Fibroblast of lung (primary cell): ENCODE data around the gene SLC22A17. TPM values are rescaled to one million over a fixed set of nuclear protein-coding genes. Genes with fewer than 3 reads are reported as not detected.

Experiments
- DNase-seq, 2 donors: peaks; one replicate each; pipeline versions ENCODE4 v3.0.0 to v3.0.0-alpha.2; 2010; ENCODE audit warnings: low read depth in 2 of 2
- H2AFZ ChIP-seq: 2 replicates; pipeline ENCODE4 v1.5.1; 2012; ENCODE audit warnings: low read length, control low read depth, inconsistent platforms
- H3K27ac ChIP-seq: 2 replicates; pipeline ENCODE4 v1.5.1; 2011; ENCODE audit warnings: low read length, control low read depth; ENCODE audit not compliant: insufficient read depth
- H3K27me3 ChIP-seq: 2 replicates; pipeline ENCODE4 v1.5.1; 2011; ENCODE audit warnings: mild to moderate bottlenecking, low read length; ENCODE audit not compliant: control insufficient read depth, insufficient read depth
- H3K36me3 ChIP-seq: 2 replicates; pipeline ENCODE4 v1.5.1; 2011; ENCODE audit warnings: low read length; ENCODE audit not compliant: control insufficient read depth, insufficient read depth
- H3K4me1 ChIP-seq: 2 replicates; pipeline ENCODE4 v1.5.1; 2011; ENCODE audit warnings: low read length; ENCODE audit not compliant: control insufficient read depth, insufficient read depth; ENCODE audit errors: extremely low read depth
- H3K4me2 ChIP-seq: 2 replicates; pipeline ENCODE4 v1.5.1; 2011; ENCODE audit warnings: low read length, control low read depth; ENCODE audit not compliant: insufficient read depth; ENCODE audit errors: extremely low read depth
- H3K4me3 ChIP-seq, 4 experiments: fragments of 200-600 bp in 1 of 4; sonication (generic) in 1 of 4; replicated peaks in 1 of 4; 2 replicates each; pipeline ENCODE4 v1.5.1; 2011 to 2016; ENCODE audit warnings: low read length in 4 of 4, low read depth in 3 of 4, mild to moderate bottlenecking in 3 of 4, control low read depth in 2 of 4, inconsistent platforms in 1 of 4, mixed read lengths in 1 of 4; ENCODE audit not compliant: insufficient read depth in 1 of 4; ENCODE audit errors: control extremely low read depth in 1 of 4
- H3K79me2 ChIP-seq: 2 replicates; pipeline ENCODE4 v1.5.1; 2012; ENCODE audit warnings: mild to moderate bottlenecking, low read length, inconsistent platforms; ENCODE audit not compliant: control insufficient read depth, insufficient read depth
- H3K9ac ChIP-seq: 2 replicates; pipeline ENCODE4 v1.5.1; 2011; ENCODE audit warnings: mild to moderate bottlenecking, low read length, control low read depth; ENCODE audit not compliant: insufficient read depth
- H3K9me3 ChIP-seq: 2 replicates; pipeline ENCODE4 v1.5.1; 2012; ENCODE audit warnings: low read depth, low read length; ENCODE audit not compliant: control insufficient read depth, insufficient read depth
- H4K20me1 ChIP-seq: 2 replicates; pipeline ENCODE4 v1.5.1; 2011; ENCODE audit warnings: low read length; ENCODE audit not compliant: control insufficient read depth, insufficient read depth; ENCODE audit errors: extremely low read depth
- EZH2 ChIP-seq: IDR thresholded peaks from 2 replicates; pipeline ENCODE4 v1.5.1; 2012; ENCODE audit warnings: low read length, control low read depth, mild to moderate bottlenecking; ENCODE audit errors: missing control alignments
- polyA plus RNA-seq, 2 donors: library from polyadenylated mRNA; depleted of rRNA in 1 of 2; stranded (reverse) in 1 of 2; unstranded in 1 of 2; fragments of >200 nt; gene quantifications; 2 replicates each; pipeline ENCODE4 v1.2.1, GENCODE V29; 2011 to 2012; ENCODE audit warnings: missing spikeins in 1 of 2
- total RNA-seq: library from RNA; depleted of rRNA; stranded (reverse); fragments of >200 nt; gene quantifications from 2 replicates; pipeline ENCODE4 v1.2.1, GENCODE V29; 2014
- TF ChIP-seq, protein P1 (sequence below), 2 donors: IDR thresholded peaks in 1 of 2; conservative IDR thresholded peaks in 1 of 2; 1 replicate in 1 of 2; 2 replicates in 1 of 2; pipeline ENCODE4 v1.5.1; 2011 to 2012; ENCODE audit warnings: low read length in 2 of 2, control low read depth in 1 of 2, inconsistent platforms in 1 of 2, low read depth in 1 of 2, mild to moderate bottlenecking in 1 of 2

The SLC22A17 gene
- total and polyA plus RNA-seq, 2 donors (not counting 1 experiment from before 2014, with no cell fraction given) = 7.9 to 23.1 TPM

DNA sequence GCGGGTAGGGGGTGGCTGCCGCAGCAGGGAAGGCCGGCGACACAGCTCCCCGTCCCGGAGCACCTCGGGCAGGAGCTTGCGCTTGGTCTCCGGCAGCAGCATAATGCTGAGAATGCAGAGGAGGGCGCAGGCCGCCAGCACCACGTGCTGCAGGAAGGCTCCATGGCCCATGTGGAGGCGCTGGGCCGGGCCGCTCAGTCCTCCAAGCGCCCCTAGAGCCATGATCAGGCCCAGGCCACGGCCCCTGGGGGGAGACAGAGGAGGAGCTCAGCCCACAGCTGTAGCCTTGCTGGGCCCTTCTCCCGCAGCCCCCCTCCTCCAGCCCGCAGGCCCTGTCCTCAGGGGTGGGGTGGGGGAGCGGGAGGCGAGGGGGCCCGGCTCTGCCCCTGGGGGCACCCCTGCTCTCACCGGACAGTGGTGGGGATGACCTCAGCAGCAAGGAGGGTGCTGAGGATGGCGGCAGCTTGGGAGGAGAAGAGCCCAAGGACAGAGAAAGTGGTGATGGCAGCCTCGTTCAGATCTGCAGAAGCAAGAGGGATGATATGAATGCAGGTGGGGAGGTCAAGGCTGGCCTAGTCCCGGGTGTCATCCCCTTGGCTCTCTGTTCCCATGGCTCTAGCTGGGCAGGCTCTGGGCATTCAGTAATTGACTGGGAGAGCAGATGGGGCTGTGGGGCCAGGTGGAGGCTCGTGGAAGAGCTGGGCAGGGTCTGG lies 5.8 kb downstream of the SLC22A17 start:
- Histone ChIP-seq H3K4me2 (no peak overlapping the region), H4K20me1 (no peaks in the 10 kb centered on the region), H3K27ac (no peak overlapping the region), H3K79me2 (no peaks in the 10 kb centered on the region), H3K4me3 (no peak overlapping the region), H3K36me3 (no peaks in the 10 kb centered on the region), H3K9ac (no peak overlapping the region), H3K9me3 (no peaks in the 10 kb centered on the region), H2AFZ (no peak overlapping the region), H3K27me3 (peaks cover 2% of the 10 kb centered on the region), H3K4me1 (no peaks in the 10 kb centered on the region)
- DNase-seq = no peak
- TF ChIP-seq EZH2 = no peak
- TF ChIP-seq, protein P1, sequence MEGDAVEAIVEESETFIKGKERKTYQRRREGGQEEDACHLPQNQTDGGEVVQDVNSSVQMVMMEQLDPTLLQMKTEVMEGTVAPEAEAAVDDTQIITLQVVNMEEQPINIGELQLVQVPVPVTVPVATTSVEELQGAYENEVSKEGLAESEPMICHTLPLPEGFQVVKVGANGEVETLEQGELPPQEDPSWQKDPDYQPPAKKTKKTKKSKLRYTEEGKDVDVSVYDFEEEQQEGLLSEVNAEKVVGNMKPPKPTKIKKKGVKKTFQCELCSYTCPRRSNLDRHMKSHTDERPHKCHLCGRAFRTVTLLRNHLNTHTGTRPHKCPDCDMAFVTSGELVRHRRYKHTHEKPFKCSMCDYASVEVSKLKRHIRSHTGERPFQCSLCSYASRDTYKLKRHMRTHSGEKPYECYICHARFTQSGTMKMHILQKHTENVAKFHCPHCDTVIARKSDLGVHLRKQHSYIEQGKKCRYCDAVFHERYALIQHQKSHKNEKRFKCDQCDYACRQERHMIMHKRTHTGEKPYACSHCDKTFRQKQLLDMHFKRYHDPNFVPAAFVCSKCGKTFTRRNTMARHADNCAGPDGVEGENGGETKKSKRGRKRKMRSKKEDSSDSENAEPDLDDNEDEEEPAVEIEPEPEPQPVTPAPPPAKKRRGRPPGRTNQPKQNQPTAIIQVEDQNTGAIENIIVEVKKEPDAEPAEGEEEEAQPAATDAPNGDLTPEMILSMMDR (conservative IDR thresholded peaks at IDR 0.05 in 1 of 2, IDR thresholded peaks at IDR 0.05 in 1 of 2; ENCODE audit: low read depth in 1 of 2, low read length in 2 of 2) = no peak

DNA sequence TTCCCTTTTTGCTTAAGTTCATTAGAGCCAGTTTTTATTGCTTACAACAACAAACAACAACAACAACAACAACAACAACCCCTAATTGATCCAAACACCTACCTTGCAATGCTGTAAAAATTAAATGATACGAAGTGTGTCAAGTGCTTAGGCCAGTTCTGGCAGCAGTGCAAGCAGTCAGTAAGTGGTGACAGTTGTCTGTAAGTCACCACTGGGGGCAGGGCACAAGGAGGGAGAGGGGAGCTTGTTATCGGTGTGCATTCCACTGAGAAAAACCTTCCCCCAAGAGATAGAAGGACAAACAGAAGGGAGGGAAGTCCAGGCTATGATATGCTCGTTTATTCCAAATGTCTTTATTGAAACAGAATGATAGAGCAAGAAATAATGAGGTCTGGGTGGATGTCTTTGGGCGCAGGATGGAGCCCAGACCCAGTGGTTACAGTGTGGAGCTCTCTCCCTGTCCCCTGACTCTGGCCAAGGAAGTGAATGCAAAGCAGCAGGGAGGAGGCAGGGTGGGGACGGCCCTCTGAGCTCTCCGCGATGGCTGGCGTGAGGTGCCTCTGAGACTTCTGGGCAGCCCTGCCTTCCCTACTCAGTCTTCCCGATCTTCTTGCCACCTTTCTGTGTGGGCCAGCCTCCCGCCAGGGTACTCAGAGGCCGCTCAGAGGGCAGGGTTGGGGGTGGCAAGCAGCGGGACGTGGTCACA lies 6.5 kb downstream of the SLC22A17 start:
- H3K9me3 ChIP-seq = no peaks in the 10 kb centered on the region
- no peaks in the 10 kb centered on the region for H3K27me3 ChIP-seq
- no peaks in the 10 kb centered on the region for H3K36me3 ChIP-seq
- TF ChIP-seq EZH2 = no peak
- TF ChIP-seq, protein P1 (conservative IDR thresholded peaks at IDR 0.05 in 1 of 2, IDR thresholded peaks at IDR 0.05 in 1 of 2; ENCODE audit: low read depth in 1 of 2, low read length in 2 of 2) = no peak
- no peak overlapping the region for H3K4me2 ChIP-seq
- no peaks in the 10 kb centered on the region for H4K20me1 ChIP-seq
- no peak for DNase-seq
- H3K27ac ChIP-seq = no peak overlapping the region
- H3K9ac ChIP-seq = no peak overlapping the region
- H3K4me3 ChIP-seq = no peak overlapping the region
- no peak overlapping the region for H2AFZ ChIP-seq
- H3K79me2 ChIP-seq = no peaks in the 10 kb centered on the region
- no peaks in the 10 kb centered on the region for H3K4me1 ChIP-seq

DNA sequence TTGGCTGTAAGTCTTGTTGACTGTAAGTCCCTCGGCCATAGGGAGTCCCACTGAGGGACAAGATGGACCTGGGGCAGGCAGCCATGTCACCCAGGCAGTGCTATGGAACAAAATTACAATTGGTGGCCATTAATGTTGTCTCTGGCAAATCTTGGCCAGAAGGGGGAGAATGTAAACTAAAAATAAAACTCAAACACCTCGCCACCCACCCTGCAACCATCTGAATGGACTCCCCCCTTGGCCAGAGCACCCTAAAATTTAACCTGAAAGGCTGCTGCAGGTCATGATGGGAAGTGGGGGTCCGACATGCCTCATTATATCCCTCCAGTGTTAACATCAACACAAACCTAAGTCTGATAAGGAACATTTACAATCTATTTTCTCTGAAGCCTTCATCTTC lies 8.2 kb downstream of the SLC22A17 start:
- Histone ChIP-seq H3K4me3 (no peak overlapping the region), H2AFZ (no peak overlapping the region), H3K9me3 (no peaks in the 10 kb centered on the region), H3K27me3 (no peaks in the 10 kb centered on the region), H3K9ac (no peak overlapping the region), H3K79me2 (no peaks in the 10 kb centered on the region), H3K4me2 (no peak overlapping the region), H3K4me1 (no peaks in the 10 kb centered on the region), H4K20me1 (no peaks in the 10 kb centered on the region), H3K27ac (no peak overlapping the region), H3K36me3 (no peaks in the 10 kb centered on the region)
- DNase-seq = no peak
- TF ChIP-seq, protein P1 (conservative IDR thresholded peaks at IDR 0.05 in 1 of 2, IDR thresholded peaks at IDR 0.05 in 1 of 2; ENCODE audit: low read depth in 1 of 2, low read length in 2 of 2) = peak in 1 of 2 donors; percentile 13
- no peak for TF ChIP-seq EZH2
